ENCODE measurements around the gene PTPN1.

Gene PTPN1

DNA sequence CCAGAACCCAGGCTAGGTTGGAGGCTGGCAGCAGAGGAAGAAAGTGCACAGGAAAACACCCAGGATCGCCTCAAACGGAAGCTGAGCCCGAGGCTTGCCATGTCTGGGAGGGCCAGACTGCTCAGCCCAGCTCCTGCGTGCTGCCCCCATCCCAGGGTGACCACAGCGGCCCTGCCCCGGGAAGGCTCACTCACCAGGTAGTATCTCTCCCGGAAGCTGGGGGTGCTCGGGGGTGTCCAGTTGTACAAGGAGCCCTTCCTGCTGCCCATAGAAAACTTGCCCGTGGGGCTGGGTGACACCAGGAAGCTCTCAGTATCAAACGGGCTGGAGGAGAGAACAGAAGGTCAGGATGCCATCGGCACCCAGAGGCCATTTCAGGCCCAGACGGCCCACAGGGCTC lies 94.3 kb downstream of the PTPN1 start:
- Histone ChIP-seq H3K36me3 (no peaks in the 10 kb centered on the region), H3K27me3 (no peaks in the 10 kb centered on the region), H3K4me3 (ENCODE audit: low read depth, low read length) (no peak overlapping the region), H3K9me3 (no peaks in the 10 kb centered on the region), H3K4me1 (no peaks in the 10 kb centered on the region)
- TF ChIP-seq CTCF (IDR thresholded peaks at IDR 0.05; ENCODE audit: low read depth, low read length) = no peak
- no peak for DNase-seq

DNA sequence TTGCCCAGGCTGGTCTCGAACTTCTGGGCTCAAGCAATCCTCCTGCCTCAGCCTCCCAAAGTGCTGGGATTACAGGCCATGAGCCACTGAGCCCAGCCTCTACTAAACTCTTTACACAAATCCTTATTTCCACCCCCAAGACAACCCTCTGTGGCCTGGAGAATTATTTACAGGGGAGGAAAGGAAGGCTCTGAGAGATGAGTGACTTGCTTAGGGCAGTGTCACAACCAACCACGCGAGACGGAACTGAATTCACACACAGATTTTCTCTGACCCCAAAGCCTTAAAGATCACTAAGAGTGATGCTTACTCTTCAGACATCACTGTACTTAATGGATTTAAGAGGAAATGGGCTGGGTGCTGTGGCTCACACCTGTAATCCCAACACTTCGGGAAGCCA lies 95.0 kb downstream of the PTPN1 start:
- no peak for DNase-seq
- Histone ChIP-seq H3K36me3 (no peaks in the 10 kb centered on the region), H3K4me1 (no peaks in the 10 kb centered on the region), H3K4me3 (ENCODE audit: low read depth, low read length) (no peak overlapping the region), H3K27me3 (no peaks in the 10 kb centered on the region), H3K9me3 (no peaks in the 10 kb centered on the region)
- TF ChIP-seq CTCF (IDR thresholded peaks at IDR 0.05; ENCODE audit: low read depth, low read length) = no peak

DNA sequence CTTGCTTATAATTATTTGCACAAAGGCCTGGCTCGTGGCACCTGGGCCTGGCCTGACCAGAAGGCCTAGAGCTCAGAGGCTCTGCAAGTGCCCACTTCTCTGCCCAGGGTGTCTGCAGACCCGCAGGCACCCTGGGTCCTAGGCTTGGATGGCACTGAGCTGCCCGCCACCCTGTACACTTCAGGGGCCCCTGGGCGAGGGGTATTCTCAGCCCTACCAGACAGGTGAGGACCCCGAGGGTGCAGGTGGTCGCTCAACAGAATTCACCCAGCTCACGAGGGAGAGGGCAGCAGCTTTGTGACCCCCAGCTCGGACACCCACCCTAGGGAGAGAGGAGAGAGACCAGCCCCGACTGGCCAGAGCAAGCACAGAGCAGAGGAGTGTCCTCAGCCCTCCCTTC lies 97.3 kb downstream of the PTPN1 start:
- Histone ChIP-seq H3K36me3 (no peaks in the 10 kb centered on the region), H3K27me3 (no peaks in the 10 kb centered on the region), H3K9me3 (no peaks in the 10 kb centered on the region), H3K4me3 (ENCODE audit: low read depth, low read length) (no peak overlapping the region), H3K4me1 (no peaks in the 10 kb centered on the region)
- TF ChIP-seq CTCF (IDR thresholded peaks at IDR 0.05; ENCODE audit: low read depth, low read length) = no peak
- DNase-seq = no peak

- no peak for DNase-seq
- Histone ChIP-seq H3K4me3 (ENCODE audit: low read depth, low read length) (no peak overlapping the region), H3K9me3 (no peaks in the 10 kb centered on the region), H3K36me3 (no peaks in the 10 kb centered on the region), H3K4me1 (no peaks in the 10 kb centered on the region), H3K27me3 (no peaks in the 10 kb centered on the region)
- TF ChIP-seq CTCF (IDR thresholded peaks at IDR 0.05; ENCODE audit: low read depth, low read length) = no peak
Measured at GRCh38 chr20:50607850-50608749, 97.9 kb downstream of the PTPN1 start.

DNA sequence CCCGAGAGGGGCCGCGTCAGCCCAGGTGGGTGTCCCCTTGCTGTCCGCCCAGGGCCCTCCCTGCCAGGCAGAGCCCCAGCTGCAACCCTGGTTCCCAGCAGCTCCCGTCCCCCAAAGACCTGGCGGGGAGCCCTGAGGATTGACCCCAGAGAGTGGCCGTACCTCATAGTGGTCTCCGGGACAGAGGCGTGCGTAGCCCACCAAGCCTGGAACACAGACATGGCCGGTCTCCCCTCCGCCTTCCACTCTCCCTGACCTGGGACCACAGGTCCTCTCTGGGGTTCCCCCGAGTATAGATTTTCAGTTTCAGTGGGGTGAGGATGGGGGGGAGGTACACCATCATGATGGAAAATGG lies 98.5 kb downstream of the PTPN1 start:
- H3K9me3 ChIP-seq = no peaks in the 10 kb centered on the region
- no peak for DNase-seq
- TF ChIP-seq CTCF (IDR thresholded peaks at IDR 0.05; ENCODE audit: low read depth, low read length) = no peak

GRCh38 chr20:50609438-50609989 lies 99.3 kb downstream of the PTPN1 start:
- Histone ChIP-seq H3K27me3 (no peaks in the 10 kb centered on the region), H3K4me3 (ENCODE audit: low read depth, low read length) (no peak overlapping the region), H3K4me1 (no peaks in the 10 kb centered on the region), H3K36me3 (no peaks in the 10 kb centered on the region), H3K9me3 (no peaks in the 10 kb centered on the region)
- no peak for DNase-seq
- TF ChIP-seq CTCF (IDR thresholded peaks at IDR 0.05; ENCODE audit: low read depth, low read length) = no peak

More for the DNA sequence above, 98.5 kb downstream of the PTPN1 start:
- Histone ChIP-seq H3K36me3 (no peaks in the 10 kb centered on the region), H3K27me3 (no peaks in the 10 kb centered on the region), H3K4me1 (no peaks in the 10 kb centered on the region), H3K4me3 (ENCODE audit: low read depth, low read length) (no peak overlapping the region)
